ENCODE measurements around the gene LRRK2.

Gene LRRK2
- long read RNA-seq: 0 reads

DNA sequence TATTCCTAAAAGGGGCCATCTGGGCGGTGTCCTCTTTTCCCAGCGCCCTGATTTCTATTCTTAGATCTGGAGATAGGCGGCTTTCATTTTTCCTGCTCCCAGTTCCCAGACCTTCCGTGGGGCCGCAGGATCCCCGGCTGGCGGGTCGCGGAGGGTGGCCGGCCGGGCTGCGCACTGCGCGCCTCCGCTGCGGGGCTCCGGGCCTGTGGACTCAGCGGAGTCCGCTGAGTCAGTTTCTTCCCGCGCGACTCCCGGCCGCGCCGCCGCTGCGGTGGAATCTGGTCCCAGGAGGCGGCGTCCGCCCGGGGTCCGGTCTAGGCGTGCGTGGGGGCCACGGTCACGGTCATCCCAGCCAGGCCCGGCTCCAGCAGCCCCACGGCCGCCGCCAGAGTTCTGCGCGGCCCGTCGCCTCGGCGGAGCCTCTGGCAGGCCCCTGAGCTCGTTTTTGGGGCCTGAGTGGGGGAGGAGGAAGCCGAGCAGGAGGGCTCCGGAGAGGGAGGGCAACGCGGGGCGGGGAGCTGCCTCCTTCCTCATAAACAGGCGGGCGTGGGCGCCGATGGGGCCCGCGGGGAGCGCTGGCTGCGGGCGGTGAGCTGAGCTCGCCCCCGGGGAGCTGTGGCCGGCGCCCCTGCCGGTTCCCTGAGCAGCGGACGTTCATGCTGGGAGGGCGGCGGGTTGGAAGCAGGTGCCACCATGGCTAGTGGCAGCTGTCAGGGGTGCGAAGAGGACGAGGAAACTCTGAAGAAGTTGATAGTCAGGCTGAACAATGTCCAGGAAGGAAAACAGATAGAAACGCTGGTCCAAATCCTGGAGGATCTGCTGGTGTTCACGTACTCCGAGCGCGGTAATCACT is at the start of gene LRRK2:
TSS of gene LRRK2 (plus strand) at position 559 of the 853 bp plus-strand sequence. CDS start at position 694, 135 bp downstream.
- TF ChIP-seq GABPA (IDR thresholded peaks at IDR 0.05; ENCODE audit: low read depth): no peak
- peak; percentile 33; the same call in 1 of the 2 replicates for TF ChIP-seq SPI1 (IDR thresholded peaks at IDR 0.05; ENCODE audit: borderline replicate concordance, low read depth)
- TF ChIP-seq, protein P1, sequence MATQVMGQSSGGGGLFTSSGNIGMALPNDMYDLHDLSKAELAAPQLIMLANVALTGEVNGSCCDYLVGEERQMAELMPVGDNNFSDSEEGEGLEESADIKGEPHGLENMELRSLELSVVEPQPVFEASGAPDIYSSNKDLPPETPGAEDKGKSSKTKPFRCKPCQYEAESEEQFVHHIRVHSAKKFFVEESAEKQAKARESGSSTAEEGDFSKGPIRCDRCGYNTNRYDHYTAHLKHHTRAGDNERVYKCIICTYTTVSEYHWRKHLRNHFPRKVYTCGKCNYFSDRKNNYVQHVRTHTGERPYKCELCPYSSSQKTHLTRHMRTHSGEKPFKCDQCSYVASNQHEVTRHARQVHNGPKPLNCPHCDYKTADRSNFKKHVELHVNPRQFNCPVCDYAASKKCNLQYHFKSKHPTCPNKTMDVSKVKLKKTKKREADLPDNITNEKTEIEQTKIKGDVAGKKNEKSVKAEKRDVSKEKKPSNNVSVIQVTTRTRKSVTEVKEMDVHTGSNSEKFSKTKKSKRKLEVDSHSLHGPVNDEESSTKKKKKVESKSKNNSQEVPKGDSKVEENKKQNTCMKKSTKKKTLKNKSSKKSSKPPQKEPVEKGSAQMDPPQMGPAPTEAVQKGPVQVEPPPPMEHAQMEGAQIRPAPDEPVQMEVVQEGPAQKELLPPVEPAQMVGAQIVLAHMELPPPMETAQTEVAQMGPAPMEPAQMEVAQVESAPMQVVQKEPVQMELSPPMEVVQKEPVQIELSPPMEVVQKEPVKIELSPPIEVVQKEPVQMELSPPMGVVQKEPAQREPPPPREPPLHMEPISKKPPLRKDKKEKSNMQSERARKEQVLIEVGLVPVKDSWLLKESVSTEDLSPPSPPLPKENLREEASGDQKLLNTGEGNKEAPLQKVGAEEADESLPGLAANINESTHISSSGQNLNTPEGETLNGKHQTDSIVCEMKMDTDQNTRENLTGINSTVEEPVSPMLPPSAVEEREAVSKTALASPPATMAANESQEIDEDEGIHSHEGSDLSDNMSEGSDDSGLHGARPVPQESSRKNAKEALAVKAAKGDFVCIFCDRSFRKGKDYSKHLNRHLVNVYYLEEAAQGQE (IDR thresholded peaks at IDR 0.05; ENCODE audit: insufficient replicate concordance, low read depth): peak; percentile 47
- peak; percentile 82 for TF ChIP-seq POLR2AphosphoS5 (IDR thresholded peaks at IDR 0.05; ENCODE audit: low read depth)
- Histone ChIP-seq H3K27ac (replicated peaks) (peak within 1 kb of the TSS; percentile 80), H3K27me3 (ENCODE audit: insufficient read depth, poor library complexity, severe bottlenecking) (no peaks in the 10 kb centered on the region), H3K4me3 (replicated peaks; ENCODE audit: insufficient read depth, low read length) (peak within 1 kb of the TSS; percentile 46)
- peak in 1 of 2 experiments; percentile 91 for DNase-seq (ENCODE audit: low read depth in 1 of 2, low spot score in 1 of 2)

DNA sequence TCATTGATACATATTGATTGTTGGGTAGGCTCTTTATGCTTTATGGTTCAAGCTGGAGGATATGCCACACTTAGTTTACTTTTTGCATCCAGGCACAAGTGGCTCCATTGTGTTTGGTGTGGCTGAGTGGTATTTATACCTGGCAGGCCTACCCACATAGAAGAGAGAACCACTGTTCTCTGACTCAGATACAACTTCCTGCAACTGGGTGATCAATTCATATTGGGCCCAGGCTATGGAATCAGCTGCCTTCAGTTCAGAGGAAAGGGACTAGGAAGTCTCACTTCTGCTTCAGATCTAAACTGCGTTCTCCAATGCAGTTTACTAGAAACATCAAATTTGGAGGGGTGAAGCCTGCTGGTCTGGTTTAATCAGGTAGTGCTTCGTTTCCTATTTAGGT is 49.8 kb upstream of the LRRK2 start:
- no peaks in the 10 kb centered on the region for H3K27me3 ChIP-seq (ENCODE audit: insufficient read depth, poor library complexity, severe bottlenecking)
- no peak overlapping the region for H3K27ac ChIP-seq (replicated peaks)
- TF ChIP-seq SPI1 (IDR thresholded peaks at IDR 0.05; ENCODE audit: borderline replicate concordance, low read depth) (no peak), GABPA (IDR thresholded peaks at IDR 0.05; ENCODE audit: low read depth) (no peak), POLR2AphosphoS5 (IDR thresholded peaks at IDR 0.05; ENCODE audit: low read depth) (no peak)
- TF ChIP-seq, protein P1 (IDR thresholded peaks at IDR 0.05; ENCODE audit: insufficient replicate concordance, low read depth): no peak
- TF ChIP-seq, protein P2, sequence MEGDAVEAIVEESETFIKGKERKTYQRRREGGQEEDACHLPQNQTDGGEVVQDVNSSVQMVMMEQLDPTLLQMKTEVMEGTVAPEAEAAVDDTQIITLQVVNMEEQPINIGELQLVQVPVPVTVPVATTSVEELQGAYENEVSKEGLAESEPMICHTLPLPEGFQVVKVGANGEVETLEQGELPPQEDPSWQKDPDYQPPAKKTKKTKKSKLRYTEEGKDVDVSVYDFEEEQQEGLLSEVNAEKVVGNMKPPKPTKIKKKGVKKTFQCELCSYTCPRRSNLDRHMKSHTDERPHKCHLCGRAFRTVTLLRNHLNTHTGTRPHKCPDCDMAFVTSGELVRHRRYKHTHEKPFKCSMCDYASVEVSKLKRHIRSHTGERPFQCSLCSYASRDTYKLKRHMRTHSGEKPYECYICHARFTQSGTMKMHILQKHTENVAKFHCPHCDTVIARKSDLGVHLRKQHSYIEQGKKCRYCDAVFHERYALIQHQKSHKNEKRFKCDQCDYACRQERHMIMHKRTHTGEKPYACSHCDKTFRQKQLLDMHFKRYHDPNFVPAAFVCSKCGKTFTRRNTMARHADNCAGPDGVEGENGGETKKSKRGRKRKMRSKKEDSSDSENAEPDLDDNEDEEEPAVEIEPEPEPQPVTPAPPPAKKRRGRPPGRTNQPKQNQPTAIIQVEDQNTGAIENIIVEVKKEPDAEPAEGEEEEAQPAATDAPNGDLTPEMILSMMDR (IDR thresholded peaks at IDR 0.05; ENCODE audit: insufficient read depth, low read length): no peak
- no peak for DNase-seq (ENCODE audit: low read depth in 1 of 2, low spot score in 1 of 2)
- H3K4me3 ChIP-seq (replicated peaks; ENCODE audit: insufficient read depth, low read length): no peak overlapping the region

DNA sequence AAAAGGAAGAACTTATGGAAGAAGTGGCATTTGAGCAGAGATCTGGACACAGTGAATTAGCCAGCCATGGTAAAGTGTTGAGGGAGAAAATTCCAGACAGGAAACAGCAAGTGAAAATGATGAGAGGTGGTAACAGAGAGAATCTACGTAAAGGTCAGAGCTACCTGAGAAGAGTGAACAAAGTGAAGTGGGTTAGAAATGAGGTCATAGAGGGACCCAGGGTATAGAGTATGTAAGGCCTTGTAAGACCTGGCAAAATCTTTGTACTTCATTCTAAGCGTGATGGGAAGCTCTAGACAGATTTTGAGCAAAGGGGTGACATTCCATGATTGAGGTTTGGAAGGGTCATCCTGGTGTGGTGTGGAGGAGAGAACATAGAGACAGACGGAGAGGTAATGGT is 49.3 kb upstream of the LRRK2 start:
- DNase-seq (ENCODE audit: low read depth in 1 of 2, low spot score in 1 of 2): no peak
- H3K27me3 ChIP-seq (ENCODE audit: insufficient read depth, poor library complexity, severe bottlenecking): no peaks in the 10 kb centered on the region
- H3K27ac ChIP-seq (replicated peaks): no peak overlapping the region
- H3K4me3 ChIP-seq (replicated peaks; ENCODE audit: insufficient read depth, low read length): no peak overlapping the region
- TF ChIP-seq SPI1 (IDR thresholded peaks at IDR 0.05; ENCODE audit: borderline replicate concordance, low read depth) (no peak), POLR2AphosphoS5 (IDR thresholded peaks at IDR 0.05; ENCODE audit: low read depth) (no peak), GABPA (IDR thresholded peaks at IDR 0.05; ENCODE audit: low read depth) (no peak)
- TF ChIP-seq, protein P1 (IDR thresholded peaks at IDR 0.05; ENCODE audit: insufficient replicate concordance, low read depth): no peak
- TF ChIP-seq, protein P2 (IDR thresholded peaks at IDR 0.05; ENCODE audit: insufficient read depth, low read length): no peak

All from HL-60 (cell line).